ENCODE data around the gene SNRNP25. TPM values are rescaled to one million over a fixed set of nuclear protein-coding genes. Genes with fewer than 3 reads are reported as not detected.

Gene SNRNP25
- total and polyA plus RNA-seq, 2 experiments from 2014 or later: 44.7 to 123 TPM

GRCh38 chr16:66309-67182 is 12.9 kb downstream of the SNRNP25 start:
- TF ChIP-seq CTCF (IDR thresholded peaks at IDR 0.05; ENCODE audit: low read depth, low read length): no peak
- Histone ChIP-seq H3K27ac (no peak overlapping the region), H3K9me3 (ENCODE audit: low read depth) (no peaks in the 10 kb centered on the region), H3K4me1 (ENCODE audit: low read depth) (no peaks in the 10 kb centered on the region), H3K4me3 (no peak overlapping the region), H3K36me3 (peaks cover 2% of the 10 kb centered on the region), H3K27me3 (no peaks in the 10 kb centered on the region)
- no peak for DNase-seq (ENCODE audit: low read depth in 1 of 2, low spot score in 1 of 2)

- DNase-seq (ENCODE audit: low read depth in 1 of 2, low spot score in 1 of 2): no peak
- H3K27me3 ChIP-seq: no peaks in the 10 kb centered on the region
- H3K4me1 ChIP-seq (ENCODE audit: low read depth): no peaks in the 10 kb centered on the region
- peaks cover 2% of the 10 kb centered on the region for H3K36me3 ChIP-seq
- no peak for TF ChIP-seq CTCF (IDR thresholded peaks at IDR 0.05; ENCODE audit: low read depth, low read length)
- no peak overlapping the region for H3K4me3 ChIP-seq
- no peaks in the 10 kb centered on the region for H3K9me3 ChIP-seq (ENCODE audit: low read depth)
- no peak overlapping the region for H3K27ac ChIP-seq
Measured at GRCh38 chr16:67183-67791, 13.7 kb downstream of the SNRNP25 start.

GRCh38 chr16:67884-68789 is 14.5 kb downstream of the SNRNP25 start:
- peaks cover 2% of the 10 kb centered on the region for H3K36me3 ChIP-seq
- DNase-seq (ENCODE audit: low read depth in 1 of 2, low spot score in 1 of 2): no peak
- no peak overlapping the region for H3K4me3 ChIP-seq
- TF ChIP-seq CTCF (IDR thresholded peaks at IDR 0.05; ENCODE audit: low read depth, low read length): no peak
- H3K4me1 ChIP-seq (ENCODE audit: low read depth): peaks cover 5% of the 10 kb centered on the region
- H3K9me3 ChIP-seq (ENCODE audit: low read depth): no peaks in the 10 kb centered on the region
- H3K27me3 ChIP-seq: no peaks in the 10 kb centered on the region
- no peak overlapping the region for H3K27ac ChIP-seq

GRCh38 chr16:69181-69580 is 15.6 kb downstream of the SNRNP25 start:
- DNase-seq (ENCODE audit: low read depth in 1 of 2, low spot score in 1 of 2): no peak
- no peaks in the 10 kb centered on the region for H3K9me3 ChIP-seq (ENCODE audit: low read depth)
- H3K27me3 ChIP-seq: no peaks in the 10 kb centered on the region
- H3K27ac ChIP-seq: no peak overlapping the region
- H3K36me3 ChIP-seq: no peaks in the 10 kb centered on the region
- no peak for TF ChIP-seq CTCF (IDR thresholded peaks at IDR 0.05; ENCODE audit: low read depth, low read length)
- H3K4me3 ChIP-seq: no peak overlapping the region
- peaks cover 5% of the 10 kb centered on the region for H3K4me1 ChIP-seq (ENCODE audit: low read depth)

GRCh38 chr16:71210-71539 is 17.5 kb downstream of the SNRNP25 start:
- H3K27me3 ChIP-seq: no peaks in the 10 kb centered on the region
- H3K36me3 ChIP-seq: no peaks in the 10 kb centered on the region
- H3K4me3 ChIP-seq: peak overlapping the region; percentile 58
- H3K4me1 ChIP-seq (ENCODE audit: low read depth): peaks cover 16% of the 10 kb centered on the region
- H3K27ac ChIP-seq: no peak overlapping the region
- H3K9me3 ChIP-seq (ENCODE audit: low read depth): no peaks in the 10 kb centered on the region
- DNase-seq (ENCODE audit: low read depth in 1 of 2, low spot score in 1 of 2): no peak
- TF ChIP-seq CTCF (IDR thresholded peaks at IDR 0.05; ENCODE audit: low read depth, low read length): no peak
